ENCODE results near the gene ARHGAP28. TPM values are rescaled to one million over a fixed set of nuclear protein-coding genes. Genes with fewer than 3 reads are reported as not detected.

Gene ARHGAP28
- total and polyA plus RNA-seq, 2 of the 13 experiments (the other 11 are each of a cell fraction or from before 2014, with no cell fraction given) = not detected

- no peak for DNase-seq (ENCODE audit: low spot score)
- WGBS (ENCODE audit: low lambda C conversion rate) = 95% methylated on average over 9 of the region's 9 CpGs
- Histone ChIP-seq H4K20me1 (ENCODE audit: insufficient read depth, low read length) (no peaks in the 10 kb centered on the region), H3K9me3 (ENCODE audit: low read length) (no peaks in the 10 kb centered on the region), H3K9ac (ENCODE audit: insufficient read depth, low read depth, low read length) (no peak overlapping the region), H3K27ac (ENCODE audit: extremely low read length, insufficient read depth, low read length) (no peak overlapping the region), H3K36me3 (replicated peaks in 1 of 2; ENCODE audit: control insufficient read depth in 1 of 2, insufficient read depth in 2 of 2, low read length in 2 of 2) (no peaks in the 10 kb centered on the region), H3K4me1 (ENCODE audit: insufficient read depth, low read length) (peaks cover 49% of the 10 kb centered on the region), H2AFZ (ENCODE audit: low read length) (no peak overlapping the region), H3K79me2 (ENCODE audit: insufficient read depth, low read length) (no peaks in the 10 kb centered on the region), H3K4me3 (replicated peaks in 1 of 3; ENCODE audit: insufficient read depth in 1 of 3, low read depth in 2 of 3, low read length in 3 of 3) (no peak overlapping the region), H3K27me3 (ENCODE audit: control insufficient read depth in 1 of 2, insufficient read depth in 2 of 2, low read length in 2 of 2) (no peaks in the 10 kb centered on the region), H3K4me2 (ENCODE audit: low read depth, low read length) (no peak overlapping the region)
- CTCF ChIA-PET (ENCODE audit: low intra/inter-chr PET ratio, low total read pairs) = no interaction called here
- BruUV-seq (replicated peaks) = no TSS peak
- ATAC-seq = no peak
- in situ Hi-C loops (cut with HindIII; ENCODE audit: extremely low pct_ligation_motif_present, low pct_unique_long_range_greater_than_20kb) = no loop called here
- TF ChIP-seq CEBPB (IDR thresholded peaks at IDR 0.05; ENCODE audit: borderline replicate concordance, low read depth, low read length) (peak; percentile 28; the same call in 1 of the 2 replicates), SRY (CRISPR knock-in tag; IDR thresholded peaks at IDR 0.05) (no peak), MAZ (IDR thresholded peaks at IDR 0.05; ENCODE audit: borderline replicate concordance, low read depth, low read length) (no peak), MAZ (CRISPR knock-in tag; IDR thresholded peaks at IDR 0.05; ENCODE audit: low read depth) (no peak)
- POLR2A ChIA-PET = no interaction called here
- intact Hi-C loops (cut with micrococcal nuclease; ENCODE audit: unreplicated experiment) = no loop called here
- FAIRE-seq = no peak
Observed at GRCh38 chr18:6961331-6961730, 231.8 kb downstream of the ARHGAP28 start.

DNA sequence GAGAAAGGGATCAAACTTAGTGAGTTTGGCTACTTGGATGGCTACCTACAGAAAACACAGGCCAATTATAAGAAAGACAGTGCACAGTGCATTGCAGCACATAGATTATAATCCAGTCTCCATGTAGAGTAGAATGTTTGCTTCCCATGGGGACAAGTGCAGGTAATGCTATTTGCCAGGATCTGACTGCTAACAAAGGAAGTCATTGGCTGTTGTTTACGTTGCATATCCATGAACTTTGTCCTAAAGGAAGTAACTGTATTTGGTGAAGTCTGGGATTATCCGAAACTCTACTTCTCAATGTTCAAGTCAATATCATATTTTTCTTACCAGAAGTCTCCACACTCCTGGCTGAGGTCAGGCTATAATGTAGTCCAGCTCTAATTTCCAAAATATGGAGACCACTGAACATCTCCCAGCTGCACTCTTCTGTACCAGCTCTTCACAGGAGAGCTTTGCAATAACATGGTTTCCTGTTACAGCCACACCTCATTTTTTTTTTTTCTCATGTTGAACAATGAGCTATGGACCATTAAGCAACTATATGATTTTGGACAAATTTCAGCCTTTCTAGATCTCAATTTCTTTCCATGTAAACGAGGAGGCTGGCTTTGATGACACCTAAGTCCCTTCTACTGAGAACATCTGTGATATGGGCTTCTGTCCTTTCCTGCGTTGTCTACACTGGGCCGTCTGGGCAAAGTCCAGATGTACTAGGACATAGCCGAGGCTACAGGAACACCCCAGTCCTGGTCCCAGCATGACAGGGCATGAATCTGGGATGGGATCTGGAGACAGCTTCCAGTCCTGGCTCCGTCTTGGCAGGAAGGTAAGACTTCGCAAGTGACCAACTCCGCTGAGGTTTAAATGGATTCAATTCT is 233.3 kb downstream of the ARHGAP28 start:
- Histone ChIP-seq H3K4me2 (ENCODE audit: low read depth, low read length) (peak overlapping the region; percentile 64), H3K36me3 (replicated peaks in 1 of 2; ENCODE audit: control insufficient read depth in 1 of 2, insufficient read depth in 2 of 2, low read length in 2 of 2) (no peaks in the 10 kb centered on the region), H3K4me1 (ENCODE audit: insufficient read depth, low read length) (peaks cover 49% of the 10 kb centered on the region), H3K79me2 (ENCODE audit: insufficient read depth, low read length) (no peaks in the 10 kb centered on the region), H4K20me1 (ENCODE audit: insufficient read depth, low read length) (no peaks in the 10 kb centered on the region), H3K27ac (ENCODE audit: extremely low read length, insufficient read depth, low read length) (peak overlapping the region; percentile 76), H3K27me3 (ENCODE audit: control insufficient read depth in 1 of 2, insufficient read depth in 2 of 2, low read length in 2 of 2) (no peaks in the 10 kb centered on the region), H3K9ac (ENCODE audit: insufficient read depth, low read depth, low read length) (peak overlapping the region; percentile 44), H3K4me3 (replicated peaks in 1 of 3; ENCODE audit: insufficient read depth in 1 of 3, low read depth in 2 of 3, low read length in 3 of 3) (peak overlapping the region in 1 of 3 experiments; percentile 41; a peak in 2 of 6 replicates), H2AFZ (ENCODE audit: low read length) (no peak overlapping the region), H3K9me3 (ENCODE audit: low read length) (no peaks in the 10 kb centered on the region)
- peak; percentile 87 for ATAC-seq
- ChIA-PET CTCF (ENCODE audit: low intra/inter-chr PET ratio, low total read pairs) (no interaction called here), POLR2A (no interaction called here)
- in situ Hi-C loops (cut with HindIII; ENCODE audit: extremely low pct_ligation_motif_present, low pct_unique_long_range_greater_than_20kb) (no loop called here), intact Hi-C loops (cut with micrococcal nuclease; ENCODE audit: unreplicated experiment) (no loop called here)
- WGBS (ENCODE audit: low lambda C conversion rate) = 39% methylated on average over 9 of the region's 9 CpGs
- no TSS peak for BruUV-seq (replicated peaks)
- peak; percentile 53 for DNase-seq (ENCODE audit: low spot score)
- FAIRE-seq = peak; percentile 44
- TF ChIP-seq RARG (CRISPR knock-in tag; IDR thresholded peaks at IDR 0.05; ENCODE audit: low read depth) = no peak
- TF ChIP-seq HNF1B (CRISPR knock-in tag; IDR thresholded peaks at IDR 0.05) = 0 out of 2 replicates have a peak, but pooled peaks have one; percentile 41
- TF ChIP-seq ZFY (CRISPR knock-in tag; IDR thresholded peaks at IDR 0.05) = no peak
- TF ChIP-seq POLR2A (IDR thresholded peaks at IDR 0.05; ENCODE audit: insufficient read depth in 1 of 2, low read depth in 2 of 2, low read length in 2 of 2) = no peak
- no peak for TF ChIP-seq KLF13 (CRISPR knock-in tag; IDR thresholded peaks at IDR 0.05)
- no peak for TF ChIP-seq ZFP1 (CRISPR knock-in tag; IDR thresholded peaks at IDR 0.05)
- TF ChIP-seq ZSCAN20 (CRISPR knock-in tag; IDR thresholded peaks at IDR 0.05; ENCODE audit: borderline replicate concordance) = no peak
- TF ChIP-seq RBAK (CRISPR knock-in tag; IDR thresholded peaks at IDR 0.05) = no peak
- TF ChIP-seq NCOA5 (CRISPR knock-in tag; IDR thresholded peaks at IDR 0.05) = no peak
- no peak for TF ChIP-seq ZNF816 (CRISPR knock-in tag; IDR thresholded peaks at IDR 0.05; ENCODE audit: borderline replicate concordance)
- no peak for TF ChIP-seq DZIP1 (CRISPR knock-in tag; IDR thresholded peaks at IDR 0.05)

Data from HepG2 (cell line).